ENCODE measurements around the gene E2F7. TPM values are rescaled to one million over a fixed set of nuclear protein-coding genes. Genes with fewer than 3 reads are reported as not detected.

Gene E2F7
- total RNA-seq = under 1 TPM in 1 of 4 donors, not detected in 3; 0.51 TPM

GRCh38 chr12:77065361-77066204 lies at the start of gene E2F7:
E2F7 (minus strand) TSS chr12:77065569; CDS start chr12:77064635, 934 bp downstream.
- no peak for TF ChIP-seq CTCF (IDR thresholded peaks at IDR 0.05; ENCODE audit: low read depth)

GRCh38 chr12:77113971-77114370 lies 48.6 kb upstream of the E2F7 start:
- no peak for TF ChIP-seq CTCF (IDR thresholded peaks at IDR 0.05; ENCODE audit: low read depth)

- no peak for TF ChIP-seq CTCF (IDR thresholded peaks at IDR 0.05; ENCODE audit: low read depth)
These were observed 43.3 kb upstream of the E2F7 start for GRCh38 chr12:77108707-77109106.

- TF ChIP-seq CTCF (IDR thresholded peaks at IDR 0.05; ENCODE audit: low read depth) = no peak
These were observed 41.8 kb upstream of the E2F7 start for GRCh38 chr12:77107121-77107520.

GRCh38 chr12:77104792-77105191 lies 39.4 kb upstream of the E2F7 start:
- no peak for TF ChIP-seq CTCF (IDR thresholded peaks at IDR 0.05; ENCODE audit: low read depth)

GRCh38 chr12:77104286-77104685 lies 38.9 kb upstream of the E2F7 start:
- TF ChIP-seq CTCF (IDR thresholded peaks at IDR 0.05; ENCODE audit: low read depth) = no peak

- TF ChIP-seq CTCF (IDR thresholded peaks at IDR 0.05; ENCODE audit: low read depth) = no peak
These were observed 37.3 kb upstream of the E2F7 start for GRCh38 chr12:77102691-77103090.
